NB4 (cell line): ENCODE data around the gene LNX2.

Experiments
- MAX ChIP-seq: IDR thresholded peaks from 2 replicates; pipeline ENCODE4 v1.6.1; 2011; ENCODE audit warnings: low read depth, low read length
- MYC ChIP-seq: IDR thresholded peaks from 2 replicates; pipeline ENCODE4 v1.6.1; 2011; ENCODE audit warnings: low read depth, low read length
- POLR2A ChIP-seq: IDR thresholded peaks from 2 replicates; pipeline ENCODE4 v1.6.1; 2011; ENCODE audit warnings: mild to moderate bottlenecking; ENCODE audit not compliant: insufficient read length; ENCODE audit errors: extremely low read depth
- TF ChIP-seq, protein P1 (sequence below): IDR thresholded peaks from one replicate; pipeline ENCODE4 v1.5.1; 2012; ENCODE audit warnings: low read depth, low read length

GRCh38 chr13:27607125-27607524 lies 13.2 kb downstream of the LNX2 start:
- TF ChIP-seq POLR2A (no peak), MAX (no peak), MYC (no peak)
- TF ChIP-seq, protein P1, sequence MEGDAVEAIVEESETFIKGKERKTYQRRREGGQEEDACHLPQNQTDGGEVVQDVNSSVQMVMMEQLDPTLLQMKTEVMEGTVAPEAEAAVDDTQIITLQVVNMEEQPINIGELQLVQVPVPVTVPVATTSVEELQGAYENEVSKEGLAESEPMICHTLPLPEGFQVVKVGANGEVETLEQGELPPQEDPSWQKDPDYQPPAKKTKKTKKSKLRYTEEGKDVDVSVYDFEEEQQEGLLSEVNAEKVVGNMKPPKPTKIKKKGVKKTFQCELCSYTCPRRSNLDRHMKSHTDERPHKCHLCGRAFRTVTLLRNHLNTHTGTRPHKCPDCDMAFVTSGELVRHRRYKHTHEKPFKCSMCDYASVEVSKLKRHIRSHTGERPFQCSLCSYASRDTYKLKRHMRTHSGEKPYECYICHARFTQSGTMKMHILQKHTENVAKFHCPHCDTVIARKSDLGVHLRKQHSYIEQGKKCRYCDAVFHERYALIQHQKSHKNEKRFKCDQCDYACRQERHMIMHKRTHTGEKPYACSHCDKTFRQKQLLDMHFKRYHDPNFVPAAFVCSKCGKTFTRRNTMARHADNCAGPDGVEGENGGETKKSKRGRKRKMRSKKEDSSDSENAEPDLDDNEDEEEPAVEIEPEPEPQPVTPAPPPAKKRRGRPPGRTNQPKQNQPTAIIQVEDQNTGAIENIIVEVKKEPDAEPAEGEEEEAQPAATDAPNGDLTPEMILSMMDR = no peak
